Activated T-helper 1 cell treated with anti-CD3 and anti-CD28 coated beads, Interleukin-12 subunit alpha, Interleukin-12 subunit beta, Interleukin-2, Interleukin-4 antibody, amounts not matched to agents 30 ng/mL and 10 ng/mL and 1 ng/mL, durations not matched to agents 14 hours and 24 hours and 36 hours (primary cell): ENCODE data around the gene KATNB1. TPM values are rescaled to one million over a fixed set of nuclear protein-coding genes. Genes with fewer than 3 reads are reported as not detected.

ENCODE experiments used
- DNase-seq: peaks from one replicate; pipeline ENCODE4 v3.0.0; 2021; ENCODE audit warnings: low spot score
- H3K27ac Mint-ChIP-seq: one replicate; pipeline ENCODE4 v1.8.0; 2021; ENCODE audit warnings: mild to moderate bottlenecking, mixed read lengths
- H3K27me3 Mint-ChIP-seq: one replicate; pipeline ENCODE4 v1.8.0; 2022; ENCODE audit warnings: mild to moderate bottlenecking, moderate library complexity, mixed read lengths; ENCODE audit not compliant: insufficient read depth
- H3K36me3 Mint-ChIP-seq: one replicate; pipeline ENCODE4 v1.8.0; 2021; ENCODE audit warnings: low read depth, mixed read lengths
- H3K4me1 Mint-ChIP-seq: one replicate; pipeline ENCODE4 v1.8.0; 2021; ENCODE audit warnings: low read depth, mixed read lengths
- H3K4me3 Mint-ChIP-seq: one replicate; pipeline ENCODE4 v1.8.0; 2021; ENCODE audit warnings: mild to moderate bottlenecking, moderate library complexity, mixed read lengths
- H3K9me3 Mint-ChIP-seq: one replicate; pipeline ENCODE4 v1.8.0; 2021; ENCODE audit warnings: mixed read lengths
- intact Hi-C: fragments of 100-400 bp; cut with micrococcal nuclease; formaldehyde crosslinking; loops from one replicate; pipeline ENCODE4 v1.15.1; 2024
- total RNA-seq: library from RNA; stranded (reverse); gene quantifications from 2 replicates; pipeline ENCODE4 v1.2.3, GENCODE V29; 2022

KATNB1 gene
- total RNA-seq, 1 donor from 2014 or later: 46.1 TPM

GRCh38 chr16:57759541-57760356, 24.2 kb downstream of the KATNB1 start:
- Mint-ChIP-seq H3K9me3 (no peaks in the 10 kb centered on the region), H3K36me3 (no peaks in the 10 kb centered on the region), H3K27me3 (no peaks in the 10 kb centered on the region), H3K4me1 (no peaks in the 10 kb centered on the region), H3K27ac (no peak overlapping the region), H3K4me3 (no peak overlapping the region)
- intact Hi-C loops: loop anchor here (5.0 kb wide), 1 partner anchor 38 kb away; no protein-coding TSS in a partner anchor
- no peak for DNase-seq

GRCh38 chr16:57760357-57761160, 25.0 kb downstream of the KATNB1 start:
- no peak for DNase-seq
- H3K27ac Mint-ChIP-seq: no peak overlapping the region
- no peaks in the 10 kb centered on the region for H3K27me3 Mint-ChIP-seq
- no peak overlapping the region for H3K4me3 Mint-ChIP-seq
- H3K4me1 Mint-ChIP-seq: no peaks in the 10 kb centered on the region
- no peaks in the 10 kb centered on the region for H3K9me3 Mint-ChIP-seq
- intact Hi-C loops: no loop called here
- H3K36me3 Mint-ChIP-seq: no peaks in the 10 kb centered on the region

- H3K27me3 Mint-ChIP-seq: peaks cover 1% of the 10 kb centered on the region
- DNase-seq: no peak
- no peaks in the 10 kb centered on the region for H3K36me3 Mint-ChIP-seq
- no peaks in the 10 kb centered on the region for H3K9me3 Mint-ChIP-seq
- H3K4me3 Mint-ChIP-seq: no peak overlapping the region
- no peaks in the 10 kb centered on the region for H3K4me1 Mint-ChIP-seq
- intact Hi-C loops: no loop called here
- H3K27ac Mint-ChIP-seq: no peak overlapping the region
These were observed 25.7 kb downstream of the KATNB1 start for GRCh38 chr16:57761301-57761700.

- no peaks in the 10 kb centered on the region for H3K9me3 Mint-ChIP-seq
- intact Hi-C loops: no loop called here
- no peaks in the 10 kb centered on the region for H3K36me3 Mint-ChIP-seq
- H3K27me3 Mint-ChIP-seq: peaks cover 2% of the 10 kb centered on the region
- DNase-seq: no peak
- no peak overlapping the region for H3K4me3 Mint-ChIP-seq
- no peaks in the 10 kb centered on the region for H3K4me1 Mint-ChIP-seq
- H3K27ac Mint-ChIP-seq: no peak overlapping the region
These were observed 26.4 kb downstream of the KATNB1 start for GRCh38 chr16:57761957-57762356.

GRCh38 chr16:57762365-57763040, 26.9 kb downstream of the KATNB1 start:
- Mint-ChIP-seq H3K27ac (no peak overlapping the region), H3K36me3 (no peaks in the 10 kb centered on the region), H3K9me3 (no peaks in the 10 kb centered on the region), H3K4me1 (no peaks in the 10 kb centered on the region), H3K4me3 (no peak overlapping the region), H3K27me3 (peaks cover 2% of the 10 kb centered on the region)
- intact Hi-C loops: no loop called here
- DNase-seq: no peak

GRCh38 chr16:57763285-57764005, 27.9 kb downstream of the KATNB1 start:
- intact Hi-C loops: no loop called here

GRCh38 chr16:57764006-57764340, 28.4 kb downstream of the KATNB1 start:
- no peaks in the 10 kb centered on the region for H3K9me3 Mint-ChIP-seq
- DNase-seq: no peak
- H3K4me1 Mint-ChIP-seq: no peaks in the 10 kb centered on the region
- no peak overlapping the region for H3K4me3 Mint-ChIP-seq
- H3K27ac Mint-ChIP-seq: no peak overlapping the region
- intact Hi-C loops: no loop called here
- H3K27me3 Mint-ChIP-seq: peaks cover 2% of the 10 kb centered on the region
- no peaks in the 10 kb centered on the region for H3K36me3 Mint-ChIP-seq

More at GRCh38 chr16:57763285-57764005, 27.9 kb downstream of the KATNB1 start:
- H3K27ac Mint-ChIP-seq: no peak overlapping the region
- H3K4me3 Mint-ChIP-seq: no peak overlapping the region
- H3K9me3 Mint-ChIP-seq: no peaks in the 10 kb centered on the region
- no peaks in the 10 kb centered on the region for H3K4me1 Mint-ChIP-seq
- H3K27me3 Mint-ChIP-seq: peaks cover 2% of the 10 kb centered on the region
- no peaks in the 10 kb centered on the region for H3K36me3 Mint-ChIP-seq
- no peak for DNase-seq

- no peak overlapping the region for H3K4me3 Mint-ChIP-seq
- peaks cover 2% of the 10 kb centered on the region for H3K27me3 Mint-ChIP-seq
- no peaks in the 10 kb centered on the region for H3K36me3 Mint-ChIP-seq
- no peaks in the 10 kb centered on the region for H3K9me3 Mint-ChIP-seq
- no peaks in the 10 kb centered on the region for H3K4me1 Mint-ChIP-seq
- no peak for DNase-seq
- H3K27ac Mint-ChIP-seq: no peak overlapping the region
- intact Hi-C loops: no loop called here
These were observed 29.0 kb downstream of the KATNB1 start for GRCh38 chr16:57764341-57765159.

GRCh38 chr16:57765160-57765728, 29.7 kb downstream of the KATNB1 start:
- intact Hi-C loops: no loop called here
- no peak for DNase-seq
- Mint-ChIP-seq H3K4me3 (no peak overlapping the region), H3K27ac (no peak overlapping the region), H3K9me3 (no peaks in the 10 kb centered on the region), H3K27me3 (peaks cover 2% of the 10 kb centered on the region), H3K36me3 (no peaks in the 10 kb centered on the region), H3K4me1 (no peaks in the 10 kb centered on the region)

- intact Hi-C loops: no loop called here
- Mint-ChIP-seq H3K9me3 (no peaks in the 10 kb centered on the region), H3K27ac (no peak overlapping the region), H3K36me3 (no peaks in the 10 kb centered on the region), H3K27me3 (peaks cover 3% of the 10 kb centered on the region), H3K4me3 (no peak overlapping the region), H3K4me1 (no peaks in the 10 kb centered on the region)
- no peak for DNase-seq
These were observed 31.3 kb downstream of the KATNB1 start for GRCh38 chr16:57766714-57767348.

GRCh38 chr16:57769541-57770145, 34.1 kb downstream of the KATNB1 start:
- Mint-ChIP-seq H3K36me3 (no peaks in the 10 kb centered on the region), H3K4me1 (no peaks in the 10 kb centered on the region), H3K27ac (no peak overlapping the region), H3K9me3 (no peaks in the 10 kb centered on the region), H3K4me3 (no peak overlapping the region), H3K27me3 (peaks cover 3% of the 10 kb centered on the region)
- no peak for DNase-seq
- intact Hi-C loops: no loop called here
